Activated T-cell treated with anti-CD3 and anti-CD28 coated beads, Interleukin-2, amount 50 U/mL, for 72 hours (primary cell): Measurements from ENCODE around the gene XPO6. TPM values are rescaled to one million over a fixed set of nuclear protein-coding genes. Genes with fewer than 3 reads are reported as not detected.

ENCODE experiments used
- ATAC-seq, 2 donors: fragments of 150-1000 bp; cut with Tn5 transposase; replicated peaks in 1 of 2; 2 replicates each; pipeline ENCODE4 v1.10.0; 2021; ENCODE audit warnings: moderate library complexity in 2 of 2, mild to moderate bottlenecking in 1 of 2
- DNase-seq, 2 donors: peaks; one replicate each; pipeline ENCODE4 v3.0.0; 2021 to 2022; ENCODE audit warnings: mixed read lengths in 1 of 2
- H3K27ac Mint-ChIP-seq: one replicate; pipeline ENCODE4 v1.8.0; 2022; ENCODE audit warnings: mild to moderate bottlenecking, moderate library complexity, mixed read lengths
- H3K27me3 Mint-ChIP-seq: one replicate; pipeline ENCODE4 v1.8.0; 2022; ENCODE audit warnings: low read depth, mixed read lengths
- H3K36me3 Mint-ChIP-seq, 2 donors: one replicate each; pipeline ENCODE4 v1.8.0; 2022; ENCODE audit warnings: mixed read lengths in 2 of 2, mild to moderate bottlenecking in 1 of 2; ENCODE audit not compliant: insufficient read depth in 2 of 2
- H3K4me1 Mint-ChIP-seq: one replicate; pipeline ENCODE4 v1.8.0; 2022; ENCODE audit warnings: low read depth, mixed read lengths
- H3K4me3 Mint-ChIP-seq, 2 donors: one replicate each; pipeline ENCODE4 v1.8.0; 2022; ENCODE audit warnings: mild to moderate bottlenecking in 2 of 2, mixed read lengths in 2 of 2, moderate library complexity in 2 of 2
- H3K9me3 Mint-ChIP-seq, 2 donors: one replicate each; pipeline ENCODE4 v1.8.0; 2022; ENCODE audit warnings: mixed read lengths in 2 of 2
- total RNA-seq, 2 donors: library from RNA; stranded (reverse); gene quantifications; one replicate each; pipeline ENCODE4 v1.2.3, GENCODE V29; 2022

Gene XPO6
- total RNA-seq, 2 donors from 2014 or later: 276 to 279 TPM

GRCh38 chr16:28188085-28188916, 23.5 kb downstream of the XPO6 start:
- Mint-ChIP-seq H3K36me3 (peaks cover 15 to 24% of the 10 kb centered on the region in 2 donors), H3K4me3 (peak overlapping the region; percentile 69 to 87), H3K27ac (peak overlapping the region; percentile 92), H3K4me1 (peaks cover 92% of the 10 kb centered on the region), H3K9me3 (peaks cover 2% of the 10 kb centered on the region in 2 donors), H3K27me3 (no peaks in the 10 kb centered on the region)
- no peak for ATAC-seq
- DNase-seq: no peak

DNA sequence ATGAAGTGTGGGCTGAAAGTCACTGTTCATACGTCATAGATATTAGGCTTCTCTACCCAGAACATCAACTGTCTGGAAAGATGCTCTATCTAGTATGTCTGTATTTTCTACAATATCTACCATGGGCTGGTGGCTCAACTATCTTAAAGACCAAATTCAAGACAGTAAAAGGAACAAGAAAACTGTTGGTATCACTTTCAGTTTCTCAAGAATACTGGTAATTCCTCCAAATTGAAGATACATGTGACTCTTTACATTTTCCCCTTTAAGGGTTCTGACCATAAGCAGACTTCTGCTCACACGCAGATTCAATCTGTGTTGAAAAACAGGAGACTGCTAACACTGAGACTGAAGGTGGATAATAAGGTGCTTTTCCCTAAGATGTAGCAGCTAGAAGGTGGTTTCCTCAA, 24.2 kb downstream of the XPO6 start:
- H3K36me3 Mint-ChIP-seq: peaks cover 15 to 24% of the 10 kb centered on the region in 2 donors

GRCh38 chr16:28186752-28187151, 25.0 kb downstream of the XPO6 start:
- H3K9me3 Mint-ChIP-seq: peaks cover 2% of the 10 kb centered on the region in 2 donors
- H3K4me3 Mint-ChIP-seq: peak overlapping the region; percentile 69 to 87
- peaks cover 92% of the 10 kb centered on the region for H3K4me1 Mint-ChIP-seq
- peaks cover 15 to 26% of the 10 kb centered on the region in 2 donors for H3K36me3 Mint-ChIP-seq
- peak overlapping the region; percentile 94 for H3K27ac Mint-ChIP-seq
- DNase-seq (no peak), ATAC-seq (peak; percentile 54 to 55)
- H3K27me3 Mint-ChIP-seq: no peaks in the 10 kb centered on the region

More for the DNA sequence above, 24.2 kb downstream of the XPO6 start:
- peak overlapping the region; percentile 69 to 87 for H3K4me3 Mint-ChIP-seq
- H3K4me1 Mint-ChIP-seq: peaks cover 92% of the 10 kb centered on the region
- H3K27ac Mint-ChIP-seq: peak overlapping the region; percentile 94
- no peaks in the 10 kb centered on the region for H3K27me3 Mint-ChIP-seq
- peaks cover 2% of the 10 kb centered on the region in 2 donors for H3K9me3 Mint-ChIP-seq
- DNase-seq: no peak
- ATAC-seq: peak; percentile 38 to 49

- DNase-seq (no peak), ATAC-seq (no peak)
- Mint-ChIP-seq H3K36me3 (peaks cover 16 to 28% of the 10 kb centered on the region in 2 donors), H3K4me1 (peaks cover 92% of the 10 kb centered on the region), H3K9me3 (peaks cover 2% of the 10 kb centered on the region in 2 donors), H3K4me3 (peak overlapping the region; percentile 33 to 69), H3K27me3 (no peaks in the 10 kb centered on the region), H3K27ac (peak overlapping the region; percentile 55)
Observed at GRCh38 chr16:28185696-28186095, 26.1 kb downstream of the XPO6 start.

DNA sequence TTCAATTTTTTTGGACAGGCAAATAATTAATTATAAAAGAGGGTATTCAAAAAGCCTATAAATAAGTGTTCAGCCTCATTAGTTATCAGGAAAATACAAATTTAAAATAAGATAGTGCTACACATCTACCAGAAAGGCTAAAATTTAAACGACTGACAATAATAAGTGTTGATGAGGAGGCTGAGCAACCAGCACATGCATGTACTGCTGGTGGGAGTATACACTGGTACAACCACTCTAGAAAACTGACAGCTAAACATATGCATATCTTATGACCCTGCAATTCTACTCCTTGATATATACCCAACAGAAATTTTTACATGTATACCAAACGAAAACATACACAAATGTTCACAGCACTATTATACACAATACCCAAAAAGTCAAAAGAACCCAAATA, 27.1 kb downstream of the XPO6 start:
- Mint-ChIP-seq H3K27me3 (no peaks in the 10 kb centered on the region), H3K9me3 (peaks cover 2% of the 10 kb centered on the region in 2 donors), H3K4me1 (peaks cover 92% of the 10 kb centered on the region), H3K36me3 (peaks cover 15 to 29% of the 10 kb centered on the region in 2 donors), H3K27ac (peak overlapping the region; percentile 6), H3K4me3 (peak overlapping the region in 1 of 2 donors; percentile 37)
- ATAC-seq (no peak), DNase-seq (no peak)

DNA sequence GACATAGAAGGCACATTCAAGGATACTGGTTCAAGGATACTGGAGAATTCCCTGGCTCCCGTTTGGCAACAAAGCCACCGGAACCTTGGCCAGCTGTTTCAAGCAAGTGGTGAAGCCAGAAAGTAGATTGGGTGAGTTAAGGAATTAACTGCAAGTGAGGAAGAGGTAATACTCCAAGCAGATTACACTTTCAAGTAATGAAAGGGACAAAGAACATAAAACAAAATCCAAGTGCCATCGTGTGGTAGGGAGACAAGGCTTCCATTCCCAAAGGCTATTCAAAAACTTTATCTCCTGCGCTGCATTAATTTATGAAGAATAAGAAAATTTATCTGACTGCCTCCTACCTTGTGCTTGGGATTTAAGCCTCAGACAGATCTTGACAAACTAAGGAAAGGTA, 27.8 kb downstream of the XPO6 start:
- peaks cover 89% of the 10 kb centered on the region for H3K4me1 Mint-ChIP-seq
- H3K9me3 Mint-ChIP-seq: peaks cover 2% of the 10 kb centered on the region in 2 donors
- DNase-seq (no peak), ATAC-seq (no peak)
- peaks cover 15 to 31% of the 10 kb centered on the region in 2 donors for H3K36me3 Mint-ChIP-seq
- peak overlapping the region; percentile 81 for H3K27ac Mint-ChIP-seq
- H3K27me3 Mint-ChIP-seq: no peaks in the 10 kb centered on the region
- H3K4me3 Mint-ChIP-seq: peak overlapping the region; percentile 0 to 72

- Mint-ChIP-seq H3K9me3 (peaks cover 2% of the 10 kb centered on the region in 2 donors), H3K27me3 (no peaks in the 10 kb centered on the region), H3K27ac (peak overlapping the region; percentile 81), H3K36me3 (peaks cover 15 to 31% of the 10 kb centered on the region in 2 donors), H3K4me3 (peak overlapping the region; percentile 0 to 72), H3K4me1 (peaks cover 85% of the 10 kb centered on the region)
- ATAC-seq (no peak), DNase-seq (no peak)
Observed at GRCh38 chr16:28183484-28183883, 28.3 kb downstream of the XPO6 start.

- Mint-ChIP-seq H3K4me3 (peak overlapping the region; percentile 6 to 72), H3K36me3 (peaks cover 15 to 31% of the 10 kb centered on the region in 2 donors), H3K27me3 (no peaks in the 10 kb centered on the region), H3K4me1 (peaks cover 78% of the 10 kb centered on the region), H3K9me3 (peaks cover 2% of the 10 kb centered on the region in 2 donors), H3K27ac (peak overlapping the region; percentile 81)
- DNase-seq: no peak
- no peak for ATAC-seq
Observed at GRCh38 chr16:28182801-28183200, 29.0 kb downstream of the XPO6 start.

DNA sequence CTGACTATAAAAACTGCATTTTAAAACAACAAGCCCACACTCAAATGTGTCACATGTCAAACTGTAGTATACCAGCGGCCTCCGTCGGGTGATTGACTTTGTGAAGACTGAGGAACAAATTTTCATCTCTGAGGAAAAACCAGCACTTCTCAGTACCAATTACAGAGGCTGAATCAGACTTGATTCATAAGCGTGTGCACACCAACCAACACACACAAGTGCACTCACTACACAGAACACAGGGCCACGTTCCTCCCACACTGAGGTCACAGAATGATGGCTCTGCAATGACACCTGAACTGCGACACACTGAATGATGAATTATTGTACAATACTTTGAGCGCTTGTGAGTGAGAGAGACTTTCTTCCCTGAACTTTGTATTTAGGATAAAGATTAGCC, 29.6 kb downstream of the XPO6 start:
- Mint-ChIP-seq H3K4me3 (peak overlapping the region; percentile 72 to 89), H3K9me3 (peaks cover 2% of the 10 kb centered on the region in 2 donors), H3K36me3 (peaks cover 15 to 34% of the 10 kb centered on the region in 2 donors), H3K27me3 (no peaks in the 10 kb centered on the region), H3K4me1 (peaks cover 76% of the 10 kb centered on the region), H3K27ac (peak overlapping the region; percentile 81)
- peak; percentile 70 to 78 for DNase-seq
- peak; percentile 95 to 98 for ATAC-seq

DNA sequence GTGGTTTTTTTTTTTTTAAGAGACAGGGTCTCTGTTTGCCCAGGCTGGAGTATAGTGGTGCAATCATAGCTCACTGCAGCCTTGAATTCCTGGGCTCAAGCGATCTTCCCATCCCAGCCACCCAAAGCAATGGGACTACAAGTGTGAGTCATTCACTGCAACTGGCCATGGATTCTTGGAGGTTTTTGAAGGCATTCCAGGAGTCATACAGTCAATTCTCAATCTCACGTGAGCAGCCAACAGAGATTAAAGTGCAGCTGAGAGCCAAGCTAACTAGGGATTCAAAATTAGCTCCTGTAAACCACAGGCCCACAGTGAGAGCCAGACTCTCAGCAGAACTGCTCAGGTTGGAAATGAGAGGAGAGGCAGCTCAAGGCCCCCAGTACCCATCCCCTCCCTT, 30.2 kb downstream of the XPO6 start:
- H3K36me3 Mint-ChIP-seq: peaks cover 15 to 37% of the 10 kb centered on the region in 2 donors
- H3K9me3 Mint-ChIP-seq: peaks cover 2% of the 10 kb centered on the region in 2 donors
- peak overlapping the region; percentile 81 for H3K27ac Mint-ChIP-seq
- H3K4me1 Mint-ChIP-seq: peaks cover 76% of the 10 kb centered on the region
- peak overlapping the region; percentile 72 to 89 for H3K4me3 Mint-ChIP-seq
- H3K27me3 Mint-ChIP-seq: no peaks in the 10 kb centered on the region
- DNase-seq (no peak), ATAC-seq (peak; percentile 11 to 16)

DNA sequence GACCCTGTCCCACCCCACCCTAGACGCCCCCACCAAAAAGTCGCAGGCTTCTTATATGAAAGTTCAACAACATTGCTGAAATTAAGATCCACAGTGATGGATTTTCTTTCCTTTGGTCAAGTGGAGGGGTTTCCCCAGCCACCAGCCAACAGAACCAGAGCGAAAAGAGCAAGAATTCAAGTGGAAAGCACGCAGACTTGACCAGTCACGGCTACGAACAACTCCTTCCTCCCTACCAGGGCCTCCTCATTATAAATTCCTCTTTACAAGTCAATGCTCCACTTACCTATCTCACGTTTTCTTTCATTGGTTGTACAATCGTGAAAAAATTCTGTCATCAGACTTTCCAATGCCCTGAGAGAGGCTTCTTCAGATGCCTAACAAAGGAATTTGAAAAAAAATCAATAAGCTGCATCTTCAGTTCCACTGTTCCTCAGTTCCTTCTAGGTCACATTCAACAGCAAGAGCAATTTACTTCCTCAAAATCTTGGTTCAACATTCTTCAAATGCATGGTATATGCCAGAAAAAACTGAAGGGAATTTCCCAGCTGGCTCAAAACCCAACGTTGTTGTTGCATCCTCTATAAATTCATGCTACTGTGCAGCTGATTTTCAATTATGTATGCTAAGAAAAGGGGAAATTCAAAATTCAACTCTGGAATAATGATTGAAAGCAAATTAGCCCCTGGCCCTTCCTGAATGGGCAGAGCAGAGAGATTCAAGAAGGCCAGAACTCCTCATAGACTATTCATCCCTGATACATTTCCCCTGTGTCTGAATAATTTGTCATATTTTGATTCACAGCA, 30.9 kb downstream of the XPO6 start:
- Mint-ChIP-seq H3K27ac (peak overlapping the region; percentile 81), H3K4me3 (peak overlapping the region; percentile 72 to 89), H3K9me3 (peaks cover 2% of the 10 kb centered on the region in 2 donors), H3K36me3 (peaks cover 15 to 36% of the 10 kb centered on the region in 2 donors), H3K27me3 (no peaks in the 10 kb centered on the region), H3K4me1 (peaks cover 71% of the 10 kb centered on the region)
- no peak for ATAC-seq
- no peak for DNase-seq

DNA sequence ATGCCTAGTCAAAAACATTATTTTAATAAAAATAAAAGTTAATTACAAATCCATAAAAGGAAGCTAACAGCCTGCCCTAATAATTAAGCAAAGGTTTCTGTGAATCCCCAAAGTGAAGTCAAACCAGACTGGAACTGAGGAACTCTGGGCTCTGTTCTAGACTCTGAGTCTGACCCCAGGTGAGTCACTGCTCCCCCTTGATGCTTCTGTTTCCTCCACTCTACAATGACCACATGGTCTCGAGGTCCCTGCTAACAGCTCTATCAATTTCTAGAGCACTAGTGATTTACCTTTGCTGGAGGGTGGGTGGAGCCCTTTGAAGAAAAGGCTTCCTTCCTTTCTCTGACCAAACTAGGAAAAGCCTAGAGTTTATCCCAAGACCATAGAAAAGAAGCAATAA, 32.4 kb downstream of the XPO6 start:
- Mint-ChIP-seq H3K4me3 (peak overlapping the region in 1 of 2 donors; percentile 47), H3K36me3 (peaks cover 15 to 39% of the 10 kb centered on the region in 2 donors), H3K9me3 (peaks cover 0 to 1% of the 10 kb centered on the region in 2 donors), H3K27ac (peak overlapping the region; percentile 82), H3K27me3 (no peaks in the 10 kb centered on the region), H3K4me1 (peaks cover 79% of the 10 kb centered on the region)
- peak; percentile 23 to 40 for ATAC-seq
- DNase-seq: peak in 1 of 2 donors; percentile 19

DNA sequence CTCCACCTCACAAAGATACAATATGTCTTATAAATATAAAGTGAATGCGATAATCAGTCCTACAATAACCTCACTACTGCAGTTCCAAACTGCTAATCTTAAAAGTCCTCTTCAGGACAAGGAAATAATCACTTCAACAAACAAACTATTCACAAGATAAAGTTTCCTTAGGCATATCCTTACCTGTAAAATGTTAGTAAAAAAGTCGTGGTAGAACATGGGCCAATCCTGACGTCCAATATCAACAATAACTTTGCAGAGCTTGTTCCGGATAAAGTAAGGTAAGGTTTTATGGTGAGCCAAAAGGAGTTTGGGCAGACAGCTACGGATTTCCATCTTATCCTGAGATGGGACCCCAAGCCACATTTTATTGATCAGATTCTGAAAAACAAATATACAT, 36.0 kb downstream of the XPO6 start:
- no peak for DNase-seq
- Mint-ChIP-seq H3K27me3 (no peaks in the 10 kb centered on the region), H3K9me3 (no peaks in the 10 kb centered on the region), H3K27ac (no peak overlapping the region), H3K36me3 (peaks cover 14 to 37% of the 10 kb centered on the region in 2 donors), H3K4me3 (no peak overlapping the region), H3K4me1 (peaks cover 62% of the 10 kb centered on the region)
- ATAC-seq: no peak
